Stimulated activated CD8-positive, alpha-beta memory T cell treated with anti-CD3 and anti-CD28 coated beads, Interleukin-4, amount 100 ng/mL, for 24 hours (primary cell): ENCODE measurements around the gene MAMLD1.
A peak's percentile ranks its signal among the peaks of the same experiment; 100 is the strongest.

Source experiments
- DNase-seq: peaks from one replicate; pipeline ENCODE4 v3.0.0-alpha.2; 2020; ENCODE audit warnings: low read depth

The MAMLD1 gene

DNA sequence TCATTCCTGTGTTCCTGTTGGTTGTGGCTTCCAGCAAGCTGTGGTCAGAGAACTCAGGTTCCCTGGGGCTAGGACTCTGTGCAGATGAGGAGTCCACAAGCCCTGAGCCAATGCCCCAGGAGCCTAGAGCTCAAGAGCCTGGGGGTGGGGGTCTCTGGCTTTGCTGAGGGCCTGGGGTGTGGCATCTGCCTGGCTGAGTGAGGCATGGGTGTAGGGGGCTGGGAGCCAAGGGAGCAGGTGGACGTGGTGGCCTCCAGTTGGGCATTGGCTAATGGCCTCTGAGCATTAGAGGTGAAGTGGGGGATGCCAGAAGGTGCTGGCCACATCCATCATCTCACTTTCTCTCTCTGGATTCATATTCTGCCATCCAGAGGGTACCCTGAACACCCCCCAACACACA lies 5.3 kb upstream of the MAMLD1 start:
- no peak for DNase-seq

DNA sequence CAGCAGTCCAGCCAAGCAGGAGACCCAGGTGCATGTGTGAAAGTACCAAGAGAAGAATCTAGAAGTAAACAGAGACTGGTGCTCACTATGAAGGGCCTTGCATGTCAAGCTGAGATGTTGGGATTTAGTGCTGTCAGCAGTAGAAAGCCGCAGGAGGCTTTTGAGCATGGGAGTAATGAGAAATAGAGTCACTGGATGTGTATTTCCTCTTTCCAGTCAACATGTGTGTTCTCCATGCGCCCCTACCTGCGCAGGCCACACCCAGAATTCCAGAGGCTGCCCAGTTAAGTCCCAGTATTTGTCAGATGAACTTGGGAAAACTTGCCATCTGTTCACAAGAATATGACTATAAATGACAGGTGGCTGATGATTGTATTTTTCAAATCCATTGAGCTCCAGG lies 4.5 kb upstream of the MAMLD1 start:
- DNase-seq, result no peak

DNA sequence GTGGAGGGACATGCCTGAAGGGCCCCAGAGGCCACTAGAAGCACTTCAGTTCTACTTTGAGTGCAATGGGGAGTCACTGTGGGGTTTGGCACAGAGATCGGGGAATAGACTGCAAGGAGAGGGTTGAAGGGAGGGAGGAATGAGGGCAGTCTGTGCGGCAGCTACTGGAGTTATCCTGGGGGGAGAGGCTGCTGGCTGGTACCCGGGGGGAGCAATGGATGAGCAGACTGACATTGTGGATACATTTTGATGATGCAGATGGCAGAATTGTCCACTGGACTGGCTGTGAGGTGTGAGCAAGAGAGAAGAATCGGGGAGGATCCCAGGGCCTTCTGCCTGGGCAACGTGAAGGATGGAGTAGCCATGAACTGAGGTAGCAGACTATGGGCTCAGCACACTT lies 2.8 kb upstream of the MAMLD1 start:
- DNase-seq, result no peak

DNA sequence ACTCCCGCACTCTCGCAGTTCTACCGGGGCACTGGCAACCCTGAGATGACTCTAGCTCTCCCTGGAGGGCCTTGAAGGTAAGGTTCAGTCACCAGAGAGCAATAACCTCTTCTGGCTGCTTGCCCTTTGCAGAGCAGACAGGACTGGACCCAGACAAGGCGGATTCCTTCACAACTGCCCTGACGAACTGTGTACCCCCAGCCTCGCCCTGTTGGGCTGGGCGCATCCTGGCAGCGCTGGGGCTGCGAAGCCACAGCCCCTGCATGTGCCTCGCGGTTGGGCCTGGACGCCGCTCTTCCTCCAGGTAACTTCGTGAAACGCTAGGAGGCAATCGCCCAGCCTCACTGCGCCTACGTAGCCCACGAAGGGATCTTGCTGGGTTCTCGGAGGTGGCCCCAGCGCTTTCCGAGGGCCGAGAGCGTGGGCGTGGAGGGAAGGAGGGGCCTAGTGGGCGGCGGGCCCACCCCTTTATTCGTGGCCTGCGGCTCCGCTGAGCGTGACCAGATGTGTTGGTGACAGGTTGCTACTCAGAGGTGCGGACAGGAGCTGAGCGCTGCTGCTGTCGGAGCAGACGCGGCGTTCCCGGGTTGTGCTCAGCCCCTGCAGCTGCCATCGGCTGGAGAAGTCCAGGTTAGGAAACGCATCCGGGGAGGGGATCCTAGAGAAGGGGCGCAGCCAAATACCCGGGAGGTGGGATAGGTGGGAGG lies 1.9 kb upstream of the MAMLD1 start:
- DNase-seq, result no peak

DNA sequence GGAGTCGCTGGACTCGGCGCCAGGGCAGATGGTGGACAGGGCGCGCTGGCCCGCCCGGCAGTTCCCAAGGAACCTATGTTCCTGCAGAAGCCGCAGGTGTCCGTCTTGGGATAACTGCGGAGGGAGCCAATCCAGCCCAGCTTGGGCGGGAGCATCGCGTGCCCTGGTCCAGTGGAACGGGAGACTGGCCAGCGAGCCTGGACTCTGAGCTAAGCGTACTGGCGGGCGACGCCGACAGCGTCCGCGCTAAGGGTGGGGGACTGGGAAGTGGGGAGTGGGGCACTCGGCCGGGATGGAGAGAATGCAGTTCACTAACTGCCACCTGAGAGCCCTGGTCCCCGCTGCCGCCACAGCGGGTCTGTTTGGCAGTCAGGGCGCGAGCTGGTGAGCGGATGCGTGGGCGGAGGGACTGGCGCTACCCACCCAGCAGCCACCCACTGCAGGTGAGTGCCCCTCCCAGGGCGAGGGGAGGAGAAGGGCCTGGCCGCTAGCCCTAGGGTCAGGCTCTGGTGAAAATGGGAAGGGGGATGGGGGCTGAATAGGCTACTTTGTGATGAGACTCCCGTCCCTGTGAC lies 1.3 kb upstream of the MAMLD1 start:
- DNase-seq, result no peak

DNA sequence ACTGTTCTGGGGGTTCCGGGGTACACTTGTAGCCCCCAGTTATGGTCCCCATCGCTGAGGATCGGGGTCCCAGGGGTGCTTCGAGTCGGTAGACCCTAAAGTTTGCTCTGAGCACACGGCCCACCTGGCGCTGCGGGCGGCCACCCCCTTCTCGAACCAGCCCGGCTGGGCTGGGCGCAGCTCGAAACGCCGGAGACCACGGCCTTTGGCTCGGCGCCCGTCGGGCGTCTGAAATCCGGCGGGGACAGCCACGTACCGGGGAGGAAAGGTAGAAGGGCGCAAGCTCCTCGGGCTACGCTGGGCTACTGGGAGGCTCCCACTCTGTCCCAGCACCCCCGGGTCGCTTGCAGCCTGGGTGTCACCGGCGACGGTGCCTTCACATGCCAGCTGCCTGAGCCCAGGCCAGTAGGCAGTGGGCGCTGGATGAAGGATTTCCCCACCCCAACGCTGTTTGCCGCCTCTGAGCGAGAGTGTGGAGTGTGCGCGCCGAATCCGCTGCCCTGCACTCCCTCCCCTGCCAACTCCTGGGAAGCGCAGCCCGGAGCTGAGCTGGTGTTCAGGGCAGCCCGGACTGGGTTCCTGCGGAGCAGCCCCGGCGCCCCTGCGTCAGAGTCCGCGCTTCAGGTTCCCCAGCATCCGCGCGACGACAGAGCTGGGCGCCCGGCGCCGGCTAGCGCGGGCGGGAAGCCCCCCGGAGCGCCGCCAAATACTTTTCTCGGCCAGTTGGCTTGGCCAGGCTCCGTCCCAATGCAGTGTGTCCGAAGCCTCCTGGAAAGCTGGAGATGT lies 637 bp downstream of the MAMLD1 start:
- DNase-seq, result no peak

DNA sequence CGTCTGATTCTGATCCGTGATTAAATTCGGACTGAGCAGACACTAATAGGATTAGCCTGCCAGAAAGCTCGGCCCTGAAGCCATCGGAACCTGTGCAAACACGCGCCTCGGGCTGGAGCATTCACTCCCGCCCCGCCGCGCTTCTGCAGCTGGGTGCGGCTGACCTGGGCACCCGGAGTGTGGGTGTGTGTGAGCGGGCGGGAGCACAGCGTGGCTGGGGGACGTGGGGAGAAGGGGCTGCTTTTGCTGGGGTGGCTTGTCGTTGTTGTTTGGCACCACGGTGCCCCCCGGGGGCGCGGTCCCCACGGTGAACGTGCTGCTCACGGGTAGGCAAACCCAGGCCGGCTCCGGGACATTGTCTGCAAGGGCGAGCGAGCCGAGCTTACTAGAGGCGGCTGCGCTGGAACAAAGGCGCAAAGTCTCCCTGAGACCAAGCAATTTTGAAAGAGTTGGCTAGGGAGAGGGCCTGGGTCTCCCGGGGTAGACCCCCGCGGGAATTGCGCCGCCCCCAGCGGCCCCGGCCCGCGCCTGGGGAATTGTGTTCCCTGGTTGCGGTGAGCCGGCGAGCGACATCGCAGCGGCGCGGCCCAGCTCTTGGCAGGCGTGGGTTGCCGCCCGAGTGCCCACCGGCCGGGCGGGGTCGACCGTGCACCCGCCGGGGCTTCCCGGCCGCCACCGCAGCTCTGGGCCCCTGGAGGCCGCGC lies 1.4 kb downstream of the MAMLD1 start:
- no peak for DNase-seq

DNA sequence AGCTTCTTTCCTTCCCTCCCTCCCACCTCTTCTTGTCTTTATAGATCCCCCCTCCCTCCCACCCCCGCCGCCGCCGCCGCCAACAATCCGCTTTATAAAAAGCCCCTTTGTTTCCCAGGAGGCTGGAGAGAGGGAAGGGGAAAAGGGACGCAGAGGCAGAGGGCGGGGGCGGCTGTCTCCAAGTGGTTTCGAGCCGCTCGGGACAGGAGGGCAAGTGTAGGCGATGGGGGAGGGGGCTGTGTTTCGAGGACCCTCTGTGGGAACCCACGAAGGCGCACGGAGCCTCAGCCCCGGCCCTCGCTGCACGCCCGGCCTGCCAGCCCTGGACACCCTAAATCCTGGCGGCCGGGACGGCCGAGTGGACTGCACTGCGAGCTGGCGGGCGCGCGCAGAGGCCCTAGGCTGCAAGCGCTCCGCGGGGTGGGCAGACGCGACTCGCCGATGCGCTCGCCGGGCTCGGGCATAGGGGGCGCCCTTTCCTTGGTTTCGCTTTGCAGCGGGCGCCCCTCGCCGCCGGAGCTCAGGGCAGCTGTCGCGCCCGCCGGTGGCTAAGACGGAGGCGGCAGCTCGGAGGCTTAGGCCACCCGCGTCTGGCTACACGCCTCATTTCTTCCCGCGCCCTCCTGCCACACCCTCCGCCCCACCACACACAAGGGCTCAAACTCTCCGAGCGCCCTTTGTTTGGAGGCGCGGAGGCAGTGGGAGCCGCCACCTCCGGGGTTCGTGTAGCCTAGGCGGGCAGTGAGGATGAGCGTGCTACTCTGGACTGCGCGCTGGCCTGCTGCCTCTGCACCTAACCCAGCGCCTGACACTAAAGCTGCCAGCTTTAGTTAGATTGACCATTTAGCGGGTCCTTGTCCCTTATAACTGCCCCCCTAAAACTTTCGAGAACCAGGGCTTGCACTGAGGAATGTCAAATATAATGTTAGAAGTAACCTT lies 2.2 kb downstream of the MAMLD1 start:
- DNase-seq, result peak; percentile 41

DNA sequence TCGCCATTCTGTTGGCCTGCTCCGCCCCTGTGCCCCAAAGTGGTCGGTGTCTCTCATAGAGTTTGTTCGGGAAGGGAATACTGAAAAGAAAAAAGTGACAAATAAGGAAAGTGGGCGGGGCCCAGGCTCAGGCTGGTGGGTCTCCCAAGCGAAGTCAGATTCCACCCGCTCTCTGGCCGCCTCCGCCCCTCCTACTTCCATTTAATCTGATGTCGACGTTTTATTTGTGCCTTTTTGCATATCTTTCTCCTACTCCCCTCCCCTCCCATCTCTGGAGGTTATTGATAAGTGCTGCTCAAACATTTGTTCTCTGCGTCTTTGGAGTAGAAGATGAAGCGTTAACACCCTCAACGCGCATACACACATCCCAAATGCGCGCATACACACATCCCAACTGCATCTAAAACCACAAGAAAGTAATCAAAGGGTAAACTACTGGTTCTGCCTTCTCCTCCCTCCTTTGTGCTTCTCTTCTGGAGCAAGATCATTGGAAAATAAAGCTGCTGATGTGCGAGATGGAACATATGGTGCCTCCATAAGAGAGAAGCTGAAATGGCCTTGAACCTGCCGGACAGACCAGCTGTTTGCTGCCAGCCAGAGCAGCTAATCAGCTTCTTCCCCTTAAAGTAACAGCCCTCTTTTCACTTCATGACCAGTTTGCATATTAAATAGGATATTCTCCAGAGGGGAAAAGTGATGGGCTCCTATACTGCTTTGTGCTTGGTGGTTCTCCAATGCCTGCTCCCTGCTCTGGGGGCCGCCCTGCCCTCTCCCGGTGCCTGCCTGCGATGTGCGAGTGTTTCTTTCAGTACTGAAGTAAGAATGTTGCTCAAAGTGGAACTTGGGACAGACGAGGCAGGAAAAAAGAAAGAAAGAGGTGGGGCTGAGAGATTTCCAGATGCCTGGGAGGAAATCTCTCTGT lies 3.1 kb downstream of the MAMLD1 start:
- no peak for DNase-seq

DNA sequence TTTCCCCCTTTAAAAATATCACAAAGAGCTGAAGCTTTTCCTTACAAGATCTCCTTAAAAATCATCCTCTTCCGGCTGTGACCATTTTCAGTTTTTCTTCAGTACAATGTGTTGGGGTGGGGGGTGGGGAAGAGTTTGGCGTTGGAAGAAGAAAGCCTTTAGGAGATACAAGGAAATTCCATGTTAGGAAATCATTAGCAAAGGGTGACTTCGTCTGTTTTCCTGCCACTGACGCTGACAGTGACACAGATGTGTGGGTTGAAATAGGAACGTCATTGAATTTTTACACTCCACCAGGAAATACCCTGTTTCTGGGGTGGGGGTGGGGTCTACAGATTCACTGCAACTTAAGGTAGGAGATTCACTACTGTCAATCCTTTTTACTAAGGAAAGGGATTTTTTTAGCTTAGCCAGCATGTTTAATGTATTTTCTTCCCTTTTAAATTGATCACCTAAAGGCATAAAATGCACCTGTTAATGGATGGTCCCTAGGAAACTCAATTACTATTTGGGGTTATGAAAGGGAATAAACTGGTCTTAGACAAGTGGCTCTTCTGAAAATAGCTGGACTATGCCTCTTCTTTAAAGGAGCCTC lies 3.9 kb downstream of the MAMLD1 start:
- DNase-seq, result no peak

DNA sequence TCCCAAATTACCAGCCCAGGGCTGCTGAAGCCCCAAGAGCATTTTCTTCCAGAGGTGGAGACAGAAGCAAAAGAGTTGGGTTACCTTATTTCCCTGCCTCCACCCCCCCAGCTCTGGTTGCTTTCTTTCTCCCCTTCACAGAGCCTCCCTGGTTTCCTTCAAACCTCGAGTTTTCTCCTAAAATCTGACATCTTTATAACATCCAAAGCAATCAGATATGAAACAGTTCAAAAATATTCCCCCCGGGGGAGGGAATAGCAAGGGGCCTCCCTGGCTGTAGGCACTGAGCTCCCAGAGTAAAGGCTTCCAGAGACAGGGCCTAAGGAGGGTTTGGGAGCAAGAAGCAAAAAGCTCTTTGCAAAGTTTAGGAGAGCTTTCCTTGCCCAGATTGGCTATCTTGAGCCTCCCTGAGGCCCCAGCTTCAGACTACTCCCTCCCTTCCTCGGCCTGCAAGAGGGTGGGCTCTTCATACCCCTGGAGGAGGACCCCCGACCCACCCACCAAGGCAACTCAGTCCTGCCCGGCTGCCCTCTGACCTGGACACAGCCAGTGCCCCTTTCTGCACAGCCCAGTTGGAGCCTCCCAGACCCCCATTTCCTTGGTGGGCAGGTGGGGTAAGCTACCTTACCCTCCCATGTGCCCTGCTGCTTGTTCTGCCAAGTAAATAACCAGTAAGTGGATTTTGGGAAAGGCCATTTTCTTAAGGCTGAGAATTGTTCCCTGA lies 7.6 kb downstream of the MAMLD1 start:
- DNase-seq, result no peak

DNA sequence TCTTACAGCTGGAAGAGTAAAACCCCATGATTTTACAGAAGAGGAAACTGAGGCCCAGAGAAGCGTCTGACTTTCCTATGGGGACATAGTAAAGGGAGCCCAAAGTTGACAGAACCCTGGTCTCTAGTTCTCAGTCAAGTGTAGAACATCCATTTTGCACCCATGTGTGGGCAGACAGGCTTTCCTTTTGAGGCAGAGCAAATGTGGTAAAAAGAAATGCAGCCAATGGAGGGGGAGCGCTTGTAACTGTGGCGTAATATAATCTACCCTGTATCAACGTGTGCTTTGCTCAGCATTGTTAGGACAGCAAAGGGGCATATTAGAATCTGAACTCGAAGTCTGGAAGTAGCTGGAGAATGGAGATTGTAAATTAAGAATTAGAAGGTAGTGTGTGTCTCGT lies 8.8 kb downstream of the MAMLD1 start:
- no peak for DNase-seq

DNA sequence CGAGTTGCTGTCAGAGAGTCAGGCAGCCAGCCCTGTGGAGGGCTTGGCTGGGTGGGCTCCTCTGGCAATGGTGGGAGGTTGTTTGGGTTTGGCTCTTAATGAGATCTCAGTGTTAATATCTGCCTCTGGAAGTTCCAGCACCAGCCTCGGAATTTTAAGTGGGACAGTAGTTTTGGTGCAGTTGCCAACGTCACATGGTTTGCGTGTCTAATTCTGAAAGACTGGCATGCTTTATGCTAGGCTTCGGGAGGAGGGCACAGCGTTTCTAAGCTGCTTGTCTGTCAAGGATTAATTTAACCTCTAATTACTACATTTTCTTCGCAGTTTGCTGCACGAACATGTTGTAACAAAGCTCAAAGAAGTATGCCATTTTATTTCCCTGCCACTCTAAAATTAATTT lies 9.2 kb downstream of the MAMLD1 start:
- DNase-seq, result no peak

DNA sequence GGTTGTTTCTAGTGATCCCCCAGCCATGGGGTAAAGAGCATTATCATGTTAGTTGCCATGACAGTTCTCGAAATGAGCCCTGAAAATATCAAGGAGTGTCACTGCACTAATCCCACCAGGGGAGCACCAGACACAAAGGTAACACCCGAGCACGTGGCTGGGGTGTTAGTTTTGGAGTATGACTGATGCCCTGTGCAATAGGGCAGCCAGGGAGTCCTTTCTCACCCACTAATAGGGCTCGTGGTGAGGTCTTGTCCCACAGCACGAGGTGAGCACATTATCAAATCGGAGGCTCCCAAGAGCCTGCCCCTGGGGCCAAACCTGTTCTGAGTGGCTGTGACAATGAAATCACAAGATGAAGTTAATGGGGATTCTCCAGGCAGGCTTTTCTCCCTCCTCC lies 9.6 kb downstream of the MAMLD1 start:
- no peak for DNase-seq

DNA sequence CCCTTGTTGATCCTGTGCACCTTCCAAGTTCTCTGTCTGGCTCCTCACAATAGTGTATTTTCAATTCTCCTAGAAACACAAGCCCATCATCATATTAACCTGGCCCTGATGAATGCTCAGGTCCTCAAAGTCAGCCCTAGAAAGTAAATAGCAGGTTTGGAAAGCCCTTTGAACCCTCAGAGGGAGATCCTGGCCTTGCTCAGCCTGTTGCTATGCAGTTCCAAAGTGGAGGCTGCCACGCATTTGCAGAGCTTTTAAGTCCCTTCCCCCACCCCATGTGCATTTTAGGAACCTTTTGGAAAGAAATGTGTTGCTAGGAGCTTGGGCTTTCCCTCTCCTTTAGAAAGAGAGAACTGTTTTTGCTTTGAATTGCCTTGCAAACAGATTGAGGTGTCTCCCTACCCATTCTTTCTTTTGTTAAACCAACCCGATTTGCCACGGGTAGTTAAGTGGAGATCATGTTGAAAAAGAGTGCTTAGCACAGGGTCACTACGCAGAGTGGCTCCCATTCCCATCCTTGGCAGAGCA lies 12.2 kb downstream of the MAMLD1 start:
- no peak for DNase-seq

DNA sequence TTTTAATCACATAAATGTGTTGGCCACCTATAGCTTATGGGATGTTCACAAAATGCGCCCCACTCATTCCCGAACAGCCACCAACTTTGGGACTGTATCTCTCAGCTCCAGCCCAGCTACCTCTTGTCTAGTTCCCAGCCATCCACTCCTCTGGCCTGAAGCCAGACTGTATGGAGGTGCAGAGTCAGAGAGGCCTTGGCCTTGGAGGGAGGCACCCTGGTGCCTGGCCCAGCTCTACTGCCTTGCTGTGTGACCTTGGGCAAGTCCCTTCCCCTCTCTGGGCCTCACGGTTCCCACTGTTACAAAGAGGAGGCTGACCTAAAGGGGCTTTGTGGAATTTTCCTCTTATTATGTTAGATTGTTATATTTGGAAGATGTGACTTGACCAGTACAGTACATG lies 13.9 kb downstream of the MAMLD1 start:
- DNase-seq, result no peak

DNA sequence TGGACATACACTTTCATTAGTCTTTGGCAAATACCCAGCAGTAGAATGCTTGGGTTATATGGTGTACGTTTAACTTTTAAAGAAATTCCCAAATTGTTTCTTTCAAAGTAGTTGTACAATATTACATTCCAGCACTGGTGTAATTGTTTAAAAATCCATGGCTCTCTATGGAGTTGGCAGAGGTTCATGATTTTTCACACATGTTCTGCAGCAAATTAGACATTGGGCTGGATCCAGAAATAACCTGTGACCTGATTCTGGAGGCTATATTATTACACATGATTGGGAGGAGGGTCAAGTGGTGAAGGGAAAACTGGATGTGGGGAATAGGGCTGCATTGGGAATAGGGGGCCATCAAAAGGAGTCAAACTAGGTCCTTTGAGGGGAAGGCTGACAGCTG lies 41.9 kb downstream of the MAMLD1 start:
- DNase-seq, result no peak

DNA sequence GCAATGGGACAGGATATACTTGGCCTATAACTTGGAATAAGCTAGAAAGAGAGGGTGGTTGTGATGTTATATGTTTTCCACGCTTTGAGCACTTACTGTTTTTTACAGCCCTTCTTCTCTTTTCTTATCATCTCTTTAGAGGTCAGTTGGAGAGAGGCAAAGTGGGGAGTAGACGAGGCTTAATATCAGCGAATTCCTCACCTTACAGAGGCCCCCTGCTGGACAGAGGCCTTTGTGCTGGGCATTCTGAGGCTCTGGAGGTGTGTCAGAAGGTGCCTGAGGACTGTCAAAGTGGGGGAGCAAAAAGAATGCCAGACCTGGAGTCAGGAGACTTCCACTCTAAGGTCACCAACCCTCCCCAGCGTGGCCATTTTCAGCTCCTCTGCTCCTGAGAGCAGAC lies 42.5 kb downstream of the MAMLD1 start:
- DNase-seq, result no peak

DNA sequence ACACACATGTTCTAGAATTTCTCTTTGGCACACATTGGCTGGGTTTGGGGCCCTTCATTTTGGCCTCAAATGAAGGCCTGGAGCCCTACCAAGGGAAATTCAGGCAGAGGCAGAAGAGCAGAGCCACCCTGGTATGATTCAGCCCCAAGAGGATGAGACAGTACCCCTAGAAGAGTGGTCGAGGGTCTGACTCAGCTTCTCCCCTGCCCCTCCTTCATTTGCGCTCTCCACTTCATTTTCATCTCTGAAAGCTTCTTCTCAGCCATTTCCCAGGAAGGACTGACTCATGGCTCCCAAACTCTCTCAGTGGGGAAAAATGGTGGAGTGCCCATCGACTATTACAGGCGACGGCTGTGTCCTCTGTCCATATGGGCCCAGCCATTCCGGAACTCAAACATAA lies 43.5 kb downstream of the MAMLD1 start:
- no peak for DNase-seq
